Body of pancreas (tissue), 4 donors: ENCODE results near the gene WDFY3. TPM values are rescaled to one million over a fixed set of nuclear protein-coding genes. Genes with fewer than 3 reads are reported as not detected.

Experiments
- ATAC-seq: fragments of 150-250 bp; one replicate; pipeline ENCODE4 v1.9.1; 2016
- DNase-seq, 4 donors: peaks; one replicate each; pipeline ENCODE4 v3.0.0-alpha.2; 2019
- H3K27ac ChIP-seq, 4 donors: fragments of 200-600 bp; sonication (generic); 1 replicate in 3 of 4; 2 replicates in 1 of 4; pipeline versions ENCODE4 v1.5.1 to v1.6.1; 2016 to 2019; ENCODE audit warnings: mild to moderate bottlenecking in 1 of 4, mixed read lengths in 1 of 4, moderate library complexity in 1 of 4
- H3K27me3 ChIP-seq, 2 donors: fragments of 200-600 bp; sonication (generic); one replicate each; pipeline ENCODE4 v1.6.0; 2016; ENCODE audit warnings: mild to moderate bottlenecking in 1 of 2
- H3K36me3 ChIP-seq, 2 donors: fragments of 200-600 bp; sonication (generic); replicated peaks in 1 of 2; 2 replicates each; pipeline ENCODE4 v1.5.1; 2016; ENCODE audit warnings: low read depth in 2 of 2; ENCODE audit not compliant: insufficient read depth in 1 of 2
- H3K4me1 ChIP-seq: fragments of 200-600 bp; sonication (generic); one replicate; pipeline ENCODE4 v1.6.0; 2016
- H3K4me3 ChIP-seq, 2 donors: fragments of 200-600 bp; sonication (generic); 1 replicate in 1 of 2; 2 replicates in 1 of 2; pipeline ENCODE4 v1.5.1; 2016 to 2019
- H3K9me3 ChIP-seq, 3 donors: fragments of 200-600 bp; sonication (generic); 1 replicate in 2 of 3; 2 replicates in 1 of 3; pipeline ENCODE4 v1.5.1; 2016
- CTCF ChIP-seq, 7 experiments: fragments of 450-650 bp in 4 of 7; fragments of 200-600 bp in 3 of 7; sonication (generic) in 3 of 7; IDR thresholded peaks; one replicate each; pipeline ENCODE4 v1.5.1; 2016 to 2019; ENCODE audit warnings: antibody characterized with exemption in 7 of 7
- POLR2A ChIP-seq, 3 donors: fragments of 450-650 bp; IDR thresholded peaks; one replicate each; pipeline ENCODE4 v1.6.1; 2016; ENCODE audit warnings: antibody characterized with exemption in 3 of 3, mild to moderate bottlenecking in 2 of 3
- WGBS, 2 donors: methylation state at CpG; one replicate each; pipeline ENCODE4 v1.1.5; 2017; 5-methylcytosine and 5-hydroxymethylcytosine counted together
- intact Hi-C: fragments of 100-400 bp; cut with DNase I; formaldehyde crosslinking; loops from one replicate; pipeline ENCODE4 v1.15.1; 2023
- total RNA-seq, 2 donors: library from RNA; depleted of rRNA; stranded (reverse); fragments of >200 nt; gene quantifications; one replicate each; pipeline ENCODE4 v1.1.0, GENCODE V29; 2016

The WDFY3 gene
- total RNA-seq, 2 donors from 2014 or later = 36.1 to 55.0 TPM

GRCh38 chr4:84962102-84962501 lies 4.4 kb downstream of the WDFY3 start:
- DNase-seq (no peak), ATAC-seq (no peak)
- H3K4me3 ChIP-seq = no peak overlapping the region
- 86 to 89% methylated on average over 5 of the region's 5 CpGs for WGBS, 2 donors
- H3K27ac ChIP-seq = no peak overlapping the region
- peaks cover 28% of the 10 kb centered on the region for H3K4me1 ChIP-seq
- TF ChIP-seq POLR2A (IDR thresholded peaks at IDR 0.05) (no peak), CTCF (IDR thresholded peaks at IDR 0.05) (no peak)
- no peaks in the 10 kb centered on the region for H3K36me3 ChIP-seq
- H3K27me3 ChIP-seq = no peaks in the 10 kb centered on the region
- intact Hi-C loops = no loop called here
- H3K9me3 ChIP-seq = no peaks in the 10 kb centered on the region

- DNase-seq (no peak), ATAC-seq (no peak)
- intact Hi-C loops = no loop called here
Observed at GRCh38 chr4:84958434-84958833, 8.1 kb downstream of the WDFY3 start.

GRCh38 chr4:84957514-84958420 lies 8.7 kb downstream of the WDFY3 start:
- 31 to 47% methylated on average over 4 of the region's 4 CpGs for WGBS, 2 donors
- intact Hi-C loops = no loop called here
- Histone ChIP-seq H3K36me3 (no peaks in the 10 kb centered on the region), H3K9me3 (no peaks in the 10 kb centered on the region), H3K27ac (peak overlapping the region in 3 of 4 donors; percentile 23 to 57 (median 27)), H3K4me3 (no peak overlapping the region), H3K4me1 (peaks cover 36% of the 10 kb centered on the region), H3K27me3 (no peaks in the 10 kb centered on the region)
- TF ChIP-seq CTCF (IDR thresholded peaks at IDR 0.05) (no peak), POLR2A (IDR thresholded peaks at IDR 0.05) (no peak)
- DNase-seq = no peak
- peak; percentile 52 for ATAC-seq

More at GRCh38 chr4:84958434-84958833, 8.1 kb downstream of the WDFY3 start:
- Histone ChIP-seq H3K36me3 (no peaks in the 10 kb centered on the region), H3K27ac (peak overlapping the region in 2 of 4 donors; percentile 33 to 57), H3K4me1 (peaks cover 36% of the 10 kb centered on the region), H3K4me3 (no peak overlapping the region), H3K27me3 (no peaks in the 10 kb centered on the region), H3K9me3 (no peaks in the 10 kb centered on the region)
- TF ChIP-seq POLR2A (IDR thresholded peaks at IDR 0.05) (no peak), CTCF (IDR thresholded peaks at IDR 0.05) (no peak)

- no peak overlapping the region for H3K4me3 ChIP-seq
- TF ChIP-seq POLR2A (IDR thresholded peaks at IDR 0.05) (no peak), CTCF (IDR thresholded peaks at IDR 0.05) (no peak)
- no peaks in the 10 kb centered on the region for H3K27me3 ChIP-seq
- H3K36me3 ChIP-seq = no peaks in the 10 kb centered on the region
- H3K27ac ChIP-seq = peak overlapping the region in 2 of 4 donors; percentile 34 to 57
- 86 to 87% methylated on average over 3 of the region's 3 CpGs for WGBS, 2 donors
- ATAC-seq (no peak), DNase-seq (no peak)
- H3K9me3 ChIP-seq = no peaks in the 10 kb centered on the region
- peaks cover 45% of the 10 kb centered on the region for H3K4me1 ChIP-seq
- intact Hi-C loops = no loop called here
Observed at GRCh38 chr4:84956014-84956413, 10.5 kb downstream of the WDFY3 start.
